CD4-positive, alpha-beta T cell treated with Interleukin-15 for 4 hours (primary cell): ENCODE data around the gene DOP1A.

Experiments used
- DNase-seq: peaks from one replicate; pipeline ENCODE4 v3.0.0-alpha.2; 2020; ENCODE audit warnings: low spot score

DOP1A gene, protein sequence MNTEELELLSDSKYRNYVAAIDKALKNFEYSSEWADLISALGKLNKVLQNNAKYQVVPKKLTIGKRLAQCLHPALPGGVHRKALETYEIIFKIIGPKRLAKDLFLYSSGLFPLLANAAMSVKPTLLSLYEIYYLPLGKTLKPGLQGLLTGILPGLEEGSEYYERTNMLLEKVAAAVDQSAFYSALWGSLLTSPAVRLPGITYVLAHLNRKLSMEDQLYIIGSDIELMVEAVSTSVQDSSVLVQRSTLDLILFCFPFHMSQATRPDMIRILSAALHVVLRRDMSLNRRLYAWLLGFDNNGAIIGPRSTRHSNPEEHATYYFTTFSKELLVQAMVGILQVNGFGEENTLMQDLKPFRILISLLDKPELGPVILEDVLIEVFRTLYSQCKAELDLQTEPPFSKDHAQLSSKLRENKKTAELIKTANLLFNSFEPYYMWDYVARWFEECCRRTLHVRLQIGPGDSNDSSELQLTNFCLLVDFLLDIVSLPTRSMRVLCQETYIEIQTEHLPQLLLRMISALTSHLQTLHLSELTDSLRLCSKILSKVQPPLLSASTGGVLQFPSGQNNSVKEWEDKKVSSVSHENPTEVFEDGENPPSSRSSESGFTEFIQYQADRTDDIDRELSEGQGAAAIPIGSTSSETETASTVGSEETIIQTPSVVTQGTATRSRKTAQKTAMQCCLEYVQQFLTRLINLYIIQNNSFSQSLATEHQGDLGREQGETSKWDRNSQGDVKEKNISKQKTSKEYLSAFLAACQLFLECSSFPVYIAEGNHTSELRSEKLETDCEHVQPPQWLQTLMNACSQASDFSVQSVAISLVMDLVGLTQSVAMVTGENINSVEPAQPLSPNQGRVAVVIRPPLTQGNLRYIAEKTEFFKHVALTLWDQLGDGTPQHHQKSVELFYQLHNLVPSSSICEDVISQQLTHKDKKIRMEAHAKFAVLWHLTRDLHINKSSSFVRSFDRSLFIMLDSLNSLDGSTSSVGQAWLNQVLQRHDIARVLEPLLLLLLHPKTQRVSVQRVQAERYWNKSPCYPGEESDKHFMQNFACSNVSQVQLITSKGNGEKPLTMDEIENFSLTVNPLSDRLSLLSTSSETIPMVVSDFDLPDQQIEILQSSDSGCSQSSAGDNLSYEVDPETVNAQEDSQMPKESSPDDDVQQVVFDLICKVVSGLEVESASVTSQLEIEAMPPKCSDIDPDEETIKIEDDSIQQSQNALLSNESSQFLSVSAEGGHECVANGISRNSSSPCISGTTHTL (N-terminal part only)

DNA sequence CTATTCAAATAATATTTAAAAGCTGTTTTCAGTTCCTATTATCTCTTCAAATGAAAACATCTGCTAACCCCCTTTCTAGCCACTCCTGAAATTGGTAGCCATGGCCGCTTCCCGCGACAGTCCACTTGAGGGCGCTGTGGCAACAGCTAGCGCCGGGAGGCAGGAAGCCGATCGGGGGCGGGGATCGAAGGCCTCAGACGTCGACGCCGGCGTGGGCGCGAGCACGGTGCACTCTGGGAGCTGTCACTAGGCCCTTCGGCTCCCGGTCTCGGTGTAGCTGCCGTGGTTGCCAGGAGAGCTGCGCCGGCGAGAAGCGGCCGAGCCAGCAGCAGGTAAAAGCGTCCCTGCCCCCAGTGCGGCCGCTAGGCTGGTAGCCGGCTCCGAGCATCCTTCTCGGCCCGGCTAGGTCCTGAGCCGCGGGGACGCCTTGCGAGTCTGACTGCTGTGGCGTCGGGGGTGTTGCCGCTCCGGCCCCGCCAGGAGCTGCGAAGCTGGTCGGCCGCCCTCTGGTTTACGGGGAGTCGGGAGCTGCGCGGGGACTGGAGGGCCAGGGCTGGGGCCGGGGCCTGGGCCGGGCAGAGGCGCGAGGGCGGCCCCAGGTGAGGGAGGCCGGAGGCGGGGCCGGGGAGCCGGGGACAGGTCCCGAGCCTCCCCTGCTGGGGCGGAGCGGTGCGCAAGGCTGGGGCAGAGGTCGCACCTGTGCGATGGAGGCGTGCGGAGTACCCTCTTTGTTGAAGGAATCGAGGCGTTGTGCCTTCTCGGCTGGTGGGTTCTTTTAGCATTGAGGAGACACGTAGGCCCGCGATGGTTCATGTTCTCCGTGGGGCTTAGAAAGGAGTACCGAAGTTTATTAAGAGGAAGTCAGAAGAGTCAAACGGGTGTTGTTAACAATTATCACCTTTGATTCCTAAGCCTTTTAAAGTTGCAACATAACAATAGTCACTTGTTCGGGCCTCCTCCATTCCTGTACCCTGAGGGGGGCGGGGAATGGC is at the start of gene DOP1A:
DOP1A (plus strand) TSS at position 224 of the 992 bp plus-strand sequence. CDS start 29,307 bp downstream, outside the sequence.
- peak; percentile 96 for DNase-seq

DNA sequence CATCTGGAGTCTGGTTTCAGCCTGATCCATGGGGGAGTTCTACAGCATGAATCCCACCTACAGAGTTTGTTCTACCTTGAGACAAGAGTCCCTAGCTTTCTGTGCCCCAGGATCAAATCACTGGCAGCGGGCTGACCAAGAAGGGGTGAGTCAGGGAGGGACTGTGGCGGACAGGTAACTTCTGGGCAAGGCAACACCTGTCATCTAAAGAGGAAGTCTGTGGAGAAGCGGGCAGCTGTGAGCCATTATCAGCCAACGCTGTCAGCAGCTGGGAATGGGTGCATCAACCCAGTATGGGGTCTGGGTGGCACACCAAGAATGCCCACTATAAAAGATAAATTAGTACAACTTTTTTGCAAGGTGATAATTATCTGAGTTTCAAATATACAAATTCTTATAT is 47.7 kb upstream of the DOP1A start:
- no peak for DNase-seq

DNA sequence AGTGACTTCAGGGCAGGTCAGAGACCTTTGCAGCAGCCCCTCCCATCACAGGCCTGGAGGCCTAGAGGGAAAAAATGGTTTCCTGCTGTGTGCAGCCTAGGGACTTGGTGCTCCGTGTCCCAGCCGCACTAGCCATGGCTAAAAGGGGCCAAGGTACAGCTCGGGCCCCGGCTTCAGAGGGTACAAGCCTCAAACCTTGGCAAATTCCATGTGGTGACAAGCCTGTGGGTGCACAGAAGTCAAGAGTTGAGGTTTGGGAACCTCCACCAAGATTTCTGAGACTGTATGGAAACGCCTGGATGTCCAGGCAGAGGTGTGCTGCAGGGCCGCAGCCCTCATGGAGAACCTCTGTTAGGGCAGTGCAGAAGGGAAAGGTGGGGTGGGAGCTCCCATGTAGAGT is 35.8 kb upstream of the DOP1A start:
- no peak for DNase-seq

DNA sequence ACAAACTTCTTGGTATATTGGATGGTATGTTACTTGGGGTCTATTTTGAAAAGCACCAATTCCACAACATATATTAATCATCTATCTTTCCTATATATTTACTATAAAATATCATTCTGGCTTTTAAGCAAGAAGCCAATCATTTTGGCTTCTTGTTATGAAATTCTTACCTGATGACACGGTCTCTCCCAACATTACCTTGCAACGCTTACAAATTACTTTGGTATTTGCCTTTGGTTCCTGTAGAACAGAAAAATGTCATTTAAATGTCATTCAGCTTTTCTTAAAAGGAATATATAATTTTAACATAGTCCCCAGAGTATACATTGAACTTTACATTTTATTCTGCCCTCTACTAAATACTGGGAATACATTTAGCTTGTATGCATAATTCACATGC is 29.2 kb upstream of the DOP1A start:
- DNase-seq: no peak

DNA sequence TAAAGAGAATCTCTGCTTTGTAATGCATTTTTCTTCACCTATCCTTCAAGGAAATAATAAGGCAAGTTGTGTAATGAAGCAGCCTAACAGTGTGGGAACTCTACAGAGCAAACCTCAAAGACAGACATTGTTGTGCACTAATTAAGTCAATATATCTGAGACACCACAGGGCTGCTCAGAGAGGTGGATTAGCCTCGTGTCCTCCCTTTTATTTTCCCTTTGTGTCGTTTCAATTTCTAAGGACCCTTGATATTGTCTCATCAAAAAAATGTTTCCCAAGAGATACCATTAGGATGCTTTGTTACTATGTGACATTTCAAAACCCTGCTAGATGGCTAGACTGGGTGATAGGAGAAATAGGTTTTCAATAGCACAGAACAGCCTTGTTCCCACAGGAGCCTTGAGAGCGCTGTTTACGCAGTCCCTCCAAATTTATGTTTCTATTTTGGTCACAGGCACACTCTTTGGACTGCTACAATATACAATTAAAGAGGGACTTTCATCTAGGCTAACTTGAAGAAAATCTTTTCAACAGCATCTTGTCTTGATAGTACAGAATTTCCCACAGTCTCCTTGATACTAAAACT is 24.9 kb upstream of the DOP1A start:
- no peak for DNase-seq

DNA sequence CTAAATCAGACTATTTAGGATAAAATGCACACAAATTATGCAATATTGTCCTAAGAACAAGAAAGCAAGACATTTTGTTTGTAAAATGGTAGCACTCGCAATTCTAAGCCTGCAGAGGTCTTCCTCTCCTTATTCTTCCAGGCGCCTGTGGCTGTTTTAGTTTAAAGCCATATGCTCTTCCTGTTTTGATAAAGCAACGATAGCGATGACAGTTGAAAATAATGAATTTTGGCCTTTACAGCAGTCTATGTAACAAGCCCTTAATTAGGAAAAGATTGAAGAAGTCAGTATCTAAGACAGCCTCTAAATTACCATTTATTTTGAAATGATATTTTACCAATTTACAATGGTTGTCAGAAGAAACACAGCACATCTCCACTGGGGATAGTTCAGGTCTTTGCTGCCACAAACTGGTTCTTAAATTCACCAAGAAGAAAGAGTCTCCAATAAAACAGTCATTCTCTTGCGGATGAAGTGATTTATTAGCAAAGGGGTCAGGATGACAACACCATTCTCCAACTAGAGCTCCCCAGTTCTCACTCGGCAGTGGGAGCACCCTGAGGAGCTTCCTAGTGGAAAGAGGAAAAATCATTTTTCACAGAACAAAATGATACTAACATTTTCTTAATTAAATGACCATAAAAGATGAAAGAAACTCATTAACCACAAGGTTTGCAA is 23.2 kb upstream of the DOP1A start:
- DNase-seq: no peak

DNA sequence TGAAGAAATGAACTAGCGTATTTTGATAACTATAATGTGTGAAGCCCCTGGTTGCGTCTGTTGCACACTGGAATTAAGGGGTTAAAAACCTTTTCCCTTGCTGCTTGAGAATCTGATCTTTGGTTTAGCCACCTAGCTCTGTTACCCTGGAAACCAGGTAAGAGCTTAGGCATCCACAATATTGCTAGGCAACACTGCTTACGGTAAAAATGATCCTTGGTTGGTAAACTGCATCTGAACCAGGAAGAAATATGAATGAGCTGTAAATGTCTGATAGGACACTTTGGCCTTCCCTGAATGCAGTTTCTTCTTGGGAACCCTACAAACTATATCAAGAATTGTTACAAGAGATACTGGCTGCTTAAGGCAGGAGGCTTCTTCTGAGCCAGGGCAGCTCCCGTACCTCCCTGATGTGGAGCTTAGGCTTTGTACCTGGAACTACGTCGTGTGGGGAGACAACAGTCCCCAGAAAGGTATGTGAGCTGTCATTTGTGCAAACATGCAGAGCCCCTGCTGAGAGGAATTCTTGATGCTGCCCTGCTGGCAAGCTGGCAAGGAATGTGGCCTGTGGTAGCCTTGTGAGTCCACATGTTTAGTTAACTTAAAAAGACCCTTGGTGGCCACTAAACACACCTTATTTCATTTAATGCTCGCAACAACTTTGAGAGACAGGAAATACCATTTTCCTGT is 20.3 kb upstream of the DOP1A start:
- DNase-seq: no peak

DNA sequence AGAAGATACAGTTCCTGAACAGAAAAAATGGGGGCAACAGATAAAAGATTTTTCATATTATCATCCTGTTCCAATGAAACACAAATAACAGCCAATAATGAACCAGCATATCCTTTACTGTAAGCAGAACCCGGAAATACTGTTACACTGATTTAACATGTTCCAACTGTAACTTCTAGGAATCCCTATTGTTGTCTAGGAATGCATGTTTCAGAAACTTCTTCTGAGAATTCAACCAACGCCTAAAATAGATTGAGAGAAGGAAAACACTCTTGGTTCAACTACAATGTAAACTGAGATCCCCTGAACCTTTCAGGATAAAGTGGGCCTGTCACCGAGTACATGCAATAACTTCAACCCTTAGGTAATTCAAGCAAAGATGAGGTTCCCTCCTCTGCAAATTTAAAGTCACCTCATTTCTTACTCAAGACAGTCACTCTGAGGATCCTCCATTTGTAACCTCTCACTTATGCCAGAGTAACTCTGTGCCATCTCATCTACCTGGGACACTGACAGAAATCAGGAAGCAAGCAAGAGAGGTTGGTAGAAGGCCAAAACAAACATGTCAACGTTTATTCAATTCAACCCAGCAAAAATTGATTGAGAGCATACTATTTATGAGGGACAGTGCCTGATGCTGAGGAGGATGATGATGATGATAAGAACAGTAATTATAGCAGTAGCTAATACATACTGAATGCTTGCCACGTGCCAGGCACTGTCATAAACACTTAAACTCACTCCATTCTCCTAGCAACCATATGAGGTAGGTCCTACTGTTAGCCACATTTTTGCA is 15.9 kb upstream of the DOP1A start:
- DNase-seq: no peak

DNA sequence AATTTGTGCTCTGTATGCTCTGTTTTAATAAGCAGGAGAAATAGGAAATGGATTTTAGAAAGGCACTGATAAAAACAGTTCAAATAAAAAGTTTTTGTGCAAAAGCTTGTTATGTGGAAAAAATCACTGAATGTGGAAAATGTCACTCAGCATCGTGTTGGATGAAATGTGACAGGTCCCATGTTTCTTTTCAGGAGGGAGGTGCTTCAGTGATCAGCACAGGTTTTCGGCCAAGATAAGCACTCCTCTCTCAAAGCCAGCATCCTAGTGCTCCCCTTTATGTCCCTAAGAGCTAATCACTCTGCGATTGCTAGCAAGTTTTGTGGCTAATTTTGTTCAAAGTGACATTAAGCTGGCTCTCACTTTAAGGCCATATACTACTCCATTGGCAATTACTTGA is 13.8 kb upstream of the DOP1A start:
- no peak for DNase-seq

DNA sequence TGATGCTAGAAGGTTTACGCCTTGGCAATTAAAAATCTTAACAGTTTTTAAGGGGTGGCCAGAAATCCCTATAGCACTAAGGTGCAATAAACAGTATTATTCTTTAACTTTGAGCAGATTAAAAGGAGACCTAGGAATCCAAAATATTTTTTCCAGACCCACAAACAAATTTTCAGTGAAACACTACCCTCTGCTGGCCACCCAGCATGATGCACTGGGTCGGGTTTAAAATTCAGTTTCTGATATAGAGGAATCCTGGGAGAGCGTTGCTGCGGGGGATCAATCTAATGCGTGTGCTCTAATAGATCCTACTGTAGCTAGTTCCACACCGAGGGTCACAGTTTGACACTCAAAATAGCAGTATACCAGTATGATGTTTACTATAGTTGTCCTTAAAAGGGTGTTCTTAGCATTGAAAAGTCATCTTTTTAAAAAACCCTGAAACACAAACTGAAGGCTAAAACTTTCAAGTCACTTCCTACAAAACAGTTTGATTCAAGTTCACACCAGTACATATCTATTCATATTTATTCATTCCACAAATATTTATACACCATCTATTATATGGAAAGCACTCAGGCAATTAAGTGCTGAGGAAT is 12.0 kb upstream of the DOP1A start:
- DNase-seq: peak; percentile 52

DNA sequence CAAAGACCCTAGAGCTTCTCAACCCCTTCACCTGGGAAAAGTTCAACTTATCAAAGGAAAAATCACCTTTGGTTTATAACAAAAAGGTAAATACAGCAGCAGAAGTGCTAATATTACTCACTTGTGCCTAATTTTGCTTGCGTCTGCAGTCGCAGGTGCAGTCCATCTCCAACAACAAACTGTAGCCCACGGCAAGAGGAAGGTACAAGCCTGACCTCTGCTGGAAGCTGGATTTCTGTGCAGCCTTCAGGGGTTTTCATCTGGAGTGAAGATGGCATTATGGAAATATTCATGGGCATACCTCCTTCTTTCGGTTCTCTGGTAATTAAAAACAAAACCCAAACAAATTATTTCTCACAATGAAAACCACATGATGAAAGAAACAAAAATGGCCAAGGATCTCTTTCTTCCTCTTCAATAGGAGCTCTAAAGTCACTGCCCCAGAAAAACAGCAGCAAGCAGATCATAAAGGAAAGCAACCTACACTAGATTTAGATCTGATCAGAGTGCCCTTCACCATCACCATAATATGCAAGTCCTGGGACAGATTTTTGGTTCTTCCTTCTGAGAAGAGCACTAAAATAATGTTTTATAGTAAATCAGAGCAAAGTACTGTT is 9.7 kb upstream of the DOP1A start:
- peak; percentile 28 for DNase-seq

DNA sequence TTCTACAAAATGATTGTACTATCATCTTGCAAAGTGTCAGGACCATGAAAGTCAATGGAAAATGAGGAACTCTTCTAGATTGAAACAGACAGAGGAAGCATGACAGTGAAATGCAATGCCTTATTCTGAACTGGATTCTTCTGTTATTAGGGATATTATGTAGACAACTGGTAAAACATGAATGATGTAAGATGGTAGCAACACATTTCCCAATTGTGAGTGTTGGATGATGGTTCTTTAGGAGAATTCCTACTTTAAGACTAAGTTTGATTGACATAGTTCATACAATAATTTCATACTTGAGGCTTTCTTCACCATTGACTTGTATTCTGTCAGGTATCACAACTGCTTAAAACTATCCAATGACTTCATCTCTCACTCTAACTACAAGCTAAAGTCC is 6.3 kb upstream of the DOP1A start:
- no peak for DNase-seq

DNA sequence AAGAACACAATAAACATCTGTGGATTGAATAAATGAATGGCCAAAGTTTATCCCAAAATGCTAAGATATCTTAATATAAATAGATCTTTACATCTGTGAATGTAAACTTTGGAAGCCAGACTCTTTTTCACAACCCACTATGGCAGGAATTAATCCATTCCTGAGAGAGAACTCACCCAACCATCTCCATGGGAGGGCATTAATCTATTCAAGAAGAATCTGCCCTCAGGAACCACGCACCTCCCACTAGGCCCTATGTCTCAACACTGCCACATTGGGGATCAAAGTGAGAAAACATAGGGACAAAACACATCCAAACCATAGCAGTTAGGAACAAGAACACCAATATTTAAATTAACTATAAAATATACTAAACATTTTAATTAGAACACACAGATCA is 5.2 kb upstream of the DOP1A start:
- no peak for DNase-seq

DNA sequence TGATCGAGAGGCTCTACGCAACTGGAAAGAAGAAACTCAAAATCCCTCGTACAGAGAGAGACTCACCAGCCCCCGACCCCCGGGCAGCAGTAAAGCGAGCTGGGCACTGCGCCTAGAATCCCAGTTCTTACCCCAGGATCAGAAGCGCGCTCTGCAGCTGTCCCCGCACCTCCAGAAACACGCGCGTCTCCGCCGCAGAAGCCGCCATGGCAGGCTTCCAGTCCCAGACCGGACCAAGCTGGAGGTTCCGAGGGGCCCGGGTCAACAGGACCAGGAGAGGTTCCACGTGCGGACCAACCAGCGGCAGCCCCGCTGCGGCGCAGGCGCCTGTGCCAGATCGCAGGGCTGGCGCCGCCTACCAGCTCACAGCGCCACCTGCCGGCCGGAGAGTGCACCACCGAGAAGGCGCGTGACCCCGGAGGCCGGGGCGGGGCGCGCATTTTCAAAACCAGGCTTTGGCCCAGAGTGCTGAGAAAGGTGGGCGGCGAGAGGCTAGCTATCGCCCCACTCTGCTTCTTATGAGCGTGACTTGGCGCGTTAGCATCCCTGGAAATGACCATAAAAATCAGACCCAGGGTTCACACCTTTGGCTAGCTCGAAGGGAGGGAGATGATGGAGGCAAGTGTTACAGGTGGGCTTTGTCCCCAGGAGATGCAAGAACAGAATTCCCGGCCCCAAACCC is 1.8 kb upstream of the DOP1A start, which contains the start of gene UBE3D:
UBE3D (minus strand) TSS at position 331 of the 682 bp plus-strand sequence; CDS start at position 208, 123 bp downstream.
- DNase-seq: peak; percentile 91

DNA sequence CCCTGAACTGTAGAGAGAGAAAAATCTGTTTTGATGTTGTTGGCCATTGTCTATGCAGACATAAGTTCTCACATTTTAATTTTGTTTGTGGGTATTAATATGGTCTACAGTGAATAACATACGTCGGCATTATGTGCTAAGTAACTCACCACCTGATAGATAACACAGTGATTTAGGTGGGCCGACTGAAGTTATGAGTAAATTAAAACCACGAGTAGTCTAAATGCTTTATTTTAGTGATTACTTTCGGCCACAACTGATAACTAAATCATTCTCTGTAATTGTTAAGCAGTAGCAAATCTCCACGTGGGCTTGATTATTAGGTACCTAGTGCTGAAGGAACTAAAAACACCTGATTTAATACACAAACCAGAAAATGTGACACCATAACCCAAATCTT is 1.1 kb downstream of the DOP1A start:
- DNase-seq: no peak

DNA sequence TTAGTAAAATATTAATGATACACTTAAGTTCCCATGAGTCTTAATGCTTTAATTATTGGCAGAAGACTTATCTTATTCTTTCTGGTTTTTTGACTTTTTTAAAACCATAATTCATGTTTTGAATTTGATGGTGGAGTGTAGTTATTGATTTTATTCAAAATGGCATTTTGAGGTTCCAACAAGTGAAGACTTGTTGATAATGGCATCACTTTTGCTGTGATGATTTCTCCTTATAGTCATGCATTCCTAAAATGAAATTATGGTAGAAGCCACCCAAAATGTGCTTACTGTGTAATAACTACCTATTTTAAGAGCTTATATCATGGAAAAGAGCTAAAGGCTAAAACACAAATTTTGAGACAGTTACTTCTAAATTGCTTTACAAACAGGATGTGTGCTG is 2.2 kb downstream of the DOP1A start:
- DNase-seq: no peak

DNA sequence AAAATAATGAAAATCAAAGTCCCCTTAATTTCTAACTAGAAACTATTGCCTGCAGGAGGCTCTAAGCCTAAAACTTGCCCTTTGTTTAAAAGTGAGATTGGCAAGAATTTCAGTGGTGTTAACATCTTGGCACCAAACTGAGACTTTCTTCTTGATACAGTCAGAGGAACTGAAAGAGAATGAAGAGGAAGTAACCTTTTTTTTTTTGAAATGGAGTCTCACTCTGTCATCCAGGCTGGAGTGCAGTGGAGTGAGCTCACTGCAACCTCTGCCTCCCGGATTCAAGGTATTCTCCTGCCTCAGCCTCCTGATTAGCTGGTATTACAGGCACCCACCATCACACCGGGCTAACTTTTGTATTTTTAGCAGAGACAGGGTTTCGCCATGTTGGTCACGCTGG is 3.6 kb downstream of the DOP1A start:
- no peak for DNase-seq
